OCI-LY1 (cell line): ENCODE data around the gene C5orf52.

Source experiments
- CTCF ChIP-seq: fragments of 200-600 bp; sonication (generic), shearing (Covaris generic); IDR thresholded peaks from 2 replicates; pipeline ENCODE4 v1.5.1; 2017; ENCODE audit warnings: mild to moderate bottlenecking, antibody characterized with exemption, low read length, moderate library complexity, mixed read lengths
- EZH2 ChIP-seq: fragments of 200-600 bp; sonication (generic), shearing (Covaris generic); IDR thresholded peaks from 2 replicates; pipeline ENCODE4 v1.8.0; 2017; ENCODE audit warnings: borderline replicate concordance, mixed run types, mild to moderate bottlenecking, antibody characterized with exemption, low read length, moderate library complexity, mixed read lengths

GRCh38 chr5:157657516-157657915 is 13.8 kb upstream of the C5orf52 start:
- TF ChIP-seq CTCF = no peak
- TF ChIP-seq EZH2 = no peak
